ENCODE data around the gene HLF. TPM values are rescaled to one million over a fixed set of nuclear protein-coding genes. Genes with fewer than 3 reads are reported as not detected.
A peak's percentile ranks its signal among the peaks of the same experiment; 100 is the strongest.

Gene HLF, protein sequence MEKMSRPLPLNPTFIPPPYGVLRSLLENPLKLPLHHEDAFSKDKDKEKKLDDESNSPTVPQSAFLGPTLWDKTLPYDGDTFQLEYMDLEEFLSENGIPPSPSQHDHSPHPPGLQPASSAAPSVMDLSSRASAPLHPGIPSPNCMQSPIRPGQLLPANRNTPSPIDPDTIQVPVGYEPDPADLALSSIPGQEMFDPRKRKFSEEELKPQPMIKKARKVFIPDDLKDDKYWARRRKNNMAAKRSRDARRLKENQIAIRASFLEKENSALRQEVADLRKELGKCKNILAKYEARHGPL
- under 1 TPM; 0.19 to 0.32 TPM for total RNA-seq

- peak within 1 kb of the TSS; percentile 68 for H3K4me3 Mint-ChIP-seq
- H3K4me1 Mint-ChIP-seq: peaks cover 12% of the 10 kb centered on the region
- H3K27ac Mint-ChIP-seq: no peak within 1 kb of the TSS
- H3K9me3 Mint-ChIP-seq: peaks cover 3% of the 10 kb centered on the region
- peaks cover 95% of the 10 kb centered on the region for H3K27me3 Mint-ChIP-seq
- H3K36me3 Mint-ChIP-seq: no peaks in the 10 kb centered on the region
- peak; percentile 82 for DNase-seq
These were observed at the start of gene HLF for GRCh38 chr17:55264645-55265298. Gene HLF (plus strand): TSS chr17:55264960. CDS start chr17:55265485, 525 bp downstream.

GRCh38 chr17:55215711-55216110, 49.0 kb upstream of the HLF start:
- Mint-ChIP-seq H3K27me3 (peaks cover 3% of the 10 kb centered on the region), H3K9me3 (no peaks in the 10 kb centered on the region), H3K4me1 (no peaks in the 10 kb centered on the region), H3K4me3 (no peak overlapping the region), H3K27ac (no peak overlapping the region), H3K36me3 (no peaks in the 10 kb centered on the region)
- DNase-seq: no peak

DNA sequence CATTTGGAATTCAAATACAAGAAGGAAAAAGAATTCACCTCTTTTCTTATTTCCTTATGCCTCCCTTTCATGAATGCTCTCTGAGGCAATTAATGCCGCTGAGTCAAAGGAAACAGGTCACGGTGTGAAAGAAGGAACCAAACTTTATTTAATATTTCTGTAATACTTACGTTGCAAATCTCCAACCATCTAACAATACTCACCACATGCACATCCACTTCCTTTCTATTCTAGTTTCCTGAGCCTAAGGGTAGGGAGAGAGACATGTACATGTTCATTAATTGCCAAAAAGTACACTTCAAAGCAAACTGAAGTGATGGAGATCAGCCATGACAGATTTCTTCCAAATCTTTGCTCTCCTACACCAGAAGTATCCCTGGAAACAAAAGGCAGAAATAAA, 47.9 kb upstream of the HLF start:
- Mint-ChIP-seq H3K9me3 (no peaks in the 10 kb centered on the region), H3K4me3 (no peak overlapping the region), H3K27me3 (peaks cover 6% of the 10 kb centered on the region), H3K27ac (no peak overlapping the region), H3K36me3 (no peaks in the 10 kb centered on the region), H3K4me1 (no peaks in the 10 kb centered on the region)
- no peak for DNase-seq

DNA sequence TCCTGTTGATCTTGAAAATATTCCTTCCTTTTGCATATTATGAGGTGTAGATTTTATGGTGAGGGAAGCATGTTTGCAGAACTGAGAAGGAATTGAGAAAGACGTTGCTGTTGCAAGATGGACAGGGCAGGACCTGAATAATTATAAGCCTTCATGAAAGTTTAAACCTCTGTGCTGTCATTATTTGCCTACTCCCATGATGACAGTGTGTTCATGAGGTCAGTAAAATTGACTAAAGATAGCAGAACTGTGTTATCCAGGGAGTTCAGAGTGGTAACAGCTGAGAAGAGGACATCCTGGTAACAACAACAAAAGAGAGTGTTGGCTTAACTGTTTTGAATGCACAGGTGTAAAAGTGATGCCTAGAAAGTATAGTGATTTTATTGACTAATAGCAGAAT, 45.3 kb upstream of the HLF start:
- no peak for DNase-seq
- Mint-ChIP-seq H3K36me3 (no peaks in the 10 kb centered on the region), H3K27ac (no peak overlapping the region), H3K27me3 (peaks cover 6% of the 10 kb centered on the region), H3K4me3 (no peak overlapping the region), H3K4me1 (no peaks in the 10 kb centered on the region), H3K9me3 (no peaks in the 10 kb centered on the region)

GRCh38 chr17:55219934-55220333, 44.8 kb upstream of the HLF start:
- no peaks in the 10 kb centered on the region for H3K4me1 Mint-ChIP-seq
- H3K27me3 Mint-ChIP-seq: peaks cover 6% of the 10 kb centered on the region
- no peaks in the 10 kb centered on the region for H3K36me3 Mint-ChIP-seq
- no peak overlapping the region for H3K4me3 Mint-ChIP-seq
- no peak overlapping the region for H3K27ac Mint-ChIP-seq
- DNase-seq: no peak
- H3K9me3 Mint-ChIP-seq: no peaks in the 10 kb centered on the region

DNA sequence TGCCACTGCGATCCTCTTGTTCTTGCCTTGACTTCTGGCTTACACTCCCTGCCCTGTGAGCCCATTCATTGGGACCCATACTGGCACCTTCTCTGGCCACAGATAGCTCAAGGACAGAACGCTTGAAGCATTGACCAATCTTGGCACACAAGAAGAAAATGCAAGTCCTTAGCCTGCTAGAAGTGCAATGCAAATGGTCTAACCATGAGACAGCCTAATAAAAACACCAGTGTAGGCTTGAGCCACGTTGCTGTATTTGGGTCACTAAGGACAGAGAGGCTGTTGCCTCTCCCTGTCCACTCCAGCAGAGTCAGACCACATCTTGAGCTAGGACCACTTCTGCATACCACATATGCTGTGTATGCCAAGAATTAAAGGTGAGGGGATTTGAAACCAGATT, 41.2 kb upstream of the HLF start:
- H3K4me3 Mint-ChIP-seq: no peak overlapping the region
- no peak overlapping the region for H3K27ac Mint-ChIP-seq
- H3K36me3 Mint-ChIP-seq: no peaks in the 10 kb centered on the region
- H3K9me3 Mint-ChIP-seq: no peaks in the 10 kb centered on the region
- DNase-seq: no peak
- peaks cover 6% of the 10 kb centered on the region for H3K27me3 Mint-ChIP-seq
- H3K4me1 Mint-ChIP-seq: no peaks in the 10 kb centered on the region

DNA sequence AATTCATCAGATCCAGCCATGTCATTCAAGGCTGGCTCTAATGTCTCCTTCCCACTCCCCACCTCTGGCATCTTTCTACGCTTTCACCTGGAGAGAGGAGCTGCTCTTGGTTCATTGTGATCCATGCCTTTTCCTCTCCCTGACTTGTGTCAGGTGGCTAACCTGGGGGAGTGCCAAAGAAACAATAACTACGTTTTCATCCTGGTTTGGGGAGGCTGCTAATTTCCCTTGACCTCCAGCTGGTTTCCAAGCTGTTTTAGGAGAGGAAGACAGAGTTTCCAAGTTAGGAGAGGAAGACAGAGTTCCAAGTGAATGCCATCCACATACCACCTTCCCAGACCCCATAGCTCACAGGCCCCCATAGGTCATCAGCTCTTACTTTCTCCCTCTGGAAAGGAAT, 40.0 kb upstream of the HLF start:
- Mint-ChIP-seq H3K4me1 (no peaks in the 10 kb centered on the region), H3K9me3 (no peaks in the 10 kb centered on the region), H3K27me3 (peaks cover 6% of the 10 kb centered on the region), H3K4me3 (no peak overlapping the region), H3K36me3 (no peaks in the 10 kb centered on the region), H3K27ac (no peak overlapping the region)
- DNase-seq: no peak

DNA sequence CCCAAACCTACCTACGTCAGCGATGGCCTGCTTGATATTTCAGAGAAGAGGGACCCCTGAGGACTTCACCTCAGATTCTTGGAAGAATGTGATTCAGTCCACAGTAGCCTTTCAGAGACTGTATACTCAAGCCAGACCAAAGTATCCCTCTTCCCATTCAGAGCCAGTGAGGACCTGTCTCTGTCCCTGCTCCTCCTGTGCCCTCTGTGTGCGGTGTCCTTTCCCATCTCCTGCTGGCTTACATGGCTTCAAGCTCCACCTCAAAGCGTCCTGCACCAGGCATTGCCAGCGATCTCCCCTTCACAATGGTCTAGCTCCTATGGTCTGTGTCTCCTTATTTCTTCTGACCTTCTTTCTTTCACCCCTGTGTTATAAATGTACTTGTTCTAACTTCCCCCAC, 39.5 kb upstream of the HLF start:
- no peaks in the 10 kb centered on the region for H3K36me3 Mint-ChIP-seq
- H3K4me1 Mint-ChIP-seq: no peaks in the 10 kb centered on the region
- H3K27ac Mint-ChIP-seq: no peak overlapping the region
- no peak for DNase-seq
- H3K27me3 Mint-ChIP-seq: peaks cover 8% of the 10 kb centered on the region
- H3K4me3 Mint-ChIP-seq: no peak overlapping the region
- no peaks in the 10 kb centered on the region for H3K9me3 Mint-ChIP-seq

DNA sequence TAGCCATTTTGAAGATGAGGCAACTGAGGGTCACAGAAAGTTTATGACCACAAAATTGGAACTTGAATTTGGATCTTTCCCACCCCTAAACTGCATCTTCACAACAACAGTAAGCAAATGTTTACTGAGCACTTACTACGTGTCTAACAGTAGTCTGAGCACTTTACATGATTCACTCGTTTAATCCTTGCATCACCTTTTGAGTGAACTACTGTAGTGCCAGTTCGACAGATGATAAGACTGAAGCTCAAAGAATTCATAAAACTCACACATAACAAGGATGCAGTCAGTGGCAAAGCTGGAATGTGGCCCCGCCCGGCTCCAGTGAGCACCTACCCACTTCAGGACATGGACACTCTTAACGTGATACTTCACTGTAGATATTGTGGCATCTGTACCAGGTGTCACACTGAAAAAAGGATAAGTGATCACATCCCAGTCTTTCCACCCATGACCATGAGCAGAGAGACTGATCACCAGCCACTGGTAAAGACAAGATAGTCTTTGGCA, 36.0 kb upstream of the HLF start:
- Mint-ChIP-seq H3K4me1 (no peaks in the 10 kb centered on the region), H3K36me3 (no peaks in the 10 kb centered on the region), H3K27ac (no peak overlapping the region), H3K27me3 (peaks cover 5% of the 10 kb centered on the region), H3K4me3 (no peak overlapping the region), H3K9me3 (peaks cover 1% of the 10 kb centered on the region)
- no peak for DNase-seq

DNA sequence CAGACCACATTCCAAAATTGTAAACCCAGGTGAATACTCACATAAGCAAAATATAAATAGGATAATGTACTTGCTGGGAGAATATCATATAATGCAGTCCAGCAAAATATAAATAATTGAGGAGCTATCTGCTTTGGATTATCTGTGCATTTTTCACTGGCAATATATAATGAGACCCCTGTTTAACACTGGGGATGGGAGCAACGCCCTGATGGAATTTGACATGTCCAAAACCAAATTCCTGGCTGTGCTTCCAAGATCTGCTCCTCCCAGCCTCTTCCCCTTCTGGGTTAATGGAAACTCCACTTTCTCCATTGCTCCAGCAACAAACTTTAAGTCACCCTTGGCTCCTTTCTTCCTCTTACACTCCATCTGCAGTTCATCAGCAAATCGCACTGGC, 35.5 kb upstream of the HLF start:
- Mint-ChIP-seq H3K4me3 (no peak overlapping the region), H3K27me3 (peaks cover 5% of the 10 kb centered on the region)

DNA sequence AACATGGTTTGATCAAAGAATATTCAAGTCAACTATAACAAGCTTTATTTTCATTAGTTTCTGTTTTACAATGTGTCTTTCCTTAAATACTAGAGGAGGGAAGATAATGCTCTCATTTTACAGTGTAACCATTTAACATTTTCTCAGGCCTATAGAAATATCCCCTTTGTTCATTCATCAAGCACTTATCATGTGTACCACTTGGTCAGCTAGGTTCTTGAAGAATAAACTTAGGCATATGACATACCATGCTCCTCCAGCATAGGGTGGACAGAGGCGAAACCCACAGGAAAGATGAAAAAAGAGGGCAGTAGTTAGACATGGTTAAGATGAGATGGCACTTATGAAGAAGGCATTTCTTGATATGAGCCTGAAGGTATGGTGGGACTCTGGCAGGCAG, 34.0 kb upstream of the HLF start:
- Mint-ChIP-seq H3K27me3 (peaks cover 5% of the 10 kb centered on the region), H3K4me3 (no peak overlapping the region), H3K9me3 (peaks cover 1% of the 10 kb centered on the region), H3K4me1 (no peaks in the 10 kb centered on the region), H3K36me3 (no peaks in the 10 kb centered on the region), H3K27ac (no peak overlapping the region)
- no peak for DNase-seq

More for the DNA sequence above, 35.5 kb upstream of the HLF start:
- peaks cover 1% of the 10 kb centered on the region for H3K9me3 Mint-ChIP-seq
- no peak for DNase-seq
- no peak overlapping the region for H3K27ac Mint-ChIP-seq
- no peaks in the 10 kb centered on the region for H3K36me3 Mint-ChIP-seq
- no peaks in the 10 kb centered on the region for H3K4me1 Mint-ChIP-seq

- Mint-ChIP-seq H3K4me1 (peaks cover 10% of the 10 kb centered on the region), H3K27ac (no peak overlapping the region), H3K9me3 (peaks cover 3% of the 10 kb centered on the region), H3K36me3 (no peaks in the 10 kb centered on the region), H3K27me3 (peaks cover 7% of the 10 kb centered on the region), H3K4me3 (no peak overlapping the region)
- DNase-seq: no peak
These were observed 30.9 kb upstream of the HLF start for GRCh38 chr17:55233840-55234239.

GRCh38 chr17:55236316-55236715, 28.4 kb upstream of the HLF start:
- Mint-ChIP-seq H3K27ac (no peak overlapping the region), H3K4me3 (no peak overlapping the region)
- DNase-seq: no peak

GRCh38 chr17:55237268-55237667, 27.5 kb upstream of the HLF start:
- peaks cover 6% of the 10 kb centered on the region for H3K9me3 Mint-ChIP-seq
- DNase-seq: no peak
- no peak overlapping the region for H3K27ac Mint-ChIP-seq
- H3K4me3 Mint-ChIP-seq: no peak overlapping the region
- peaks cover 14% of the 10 kb centered on the region for H3K4me1 Mint-ChIP-seq
- peaks cover 35% of the 10 kb centered on the region for H3K27me3 Mint-ChIP-seq
- H3K36me3 Mint-ChIP-seq: no peaks in the 10 kb centered on the region

More at GRCh38 chr17:55236316-55236715, 28.4 kb upstream of the HLF start:
- peaks cover 25% of the 10 kb centered on the region for H3K27me3 Mint-ChIP-seq
- peaks cover 14% of the 10 kb centered on the region for H3K4me1 Mint-ChIP-seq
- H3K9me3 Mint-ChIP-seq: peaks cover 3% of the 10 kb centered on the region
- no peaks in the 10 kb centered on the region for H3K36me3 Mint-ChIP-seq

DNA sequence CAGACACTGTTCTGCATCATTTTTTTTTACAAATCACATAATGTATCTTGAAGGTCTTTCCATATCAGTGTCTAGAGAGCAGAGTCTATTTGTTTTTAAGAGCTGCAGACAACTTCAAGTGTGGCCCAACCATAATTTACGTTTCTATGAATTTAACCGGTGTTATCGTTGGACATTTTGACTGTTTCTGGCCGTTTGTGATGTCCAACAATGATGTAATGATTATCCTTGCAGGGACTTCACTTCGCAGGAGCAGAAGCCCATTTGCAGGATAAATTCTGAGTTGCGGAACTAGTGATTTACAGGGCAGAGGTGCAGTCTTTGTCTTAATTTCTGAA, 26.9 kb upstream of the HLF start:
- Mint-ChIP-seq H3K36me3 (no peaks in the 10 kb centered on the region), H3K9me3 (peaks cover 6% of the 10 kb centered on the region), H3K4me1 (peaks cover 14% of the 10 kb centered on the region), H3K27me3 (peaks cover 35% of the 10 kb centered on the region), H3K4me3 (no peak overlapping the region), H3K27ac (no peak overlapping the region)
- DNase-seq: no peak
